ENCODE measurements around the gene IRAK1. TPM values are rescaled to one million over a fixed set of nuclear protein-coding genes. Genes with fewer than 3 reads are reported as not detected.

The IRAK1 gene
- total RNA-seq, 1 experiment from 2014 or later = 92.3 TPM

- H3K36me3 ChIP-seq (ENCODE audit: control insufficient read depth in 1 of 2, insufficient read depth in 2 of 2, low read length in 2 of 2) = no peaks in the 10 kb centered on the region; a peak in 1 of 4 replicates
- H3K9me3 ChIP-seq (ENCODE audit: control insufficient read depth in 1 of 2, insufficient read depth in 1 of 2, low read depth in 1 of 2, low read length in 2 of 2) = no peaks in the 10 kb centered on the region
- BruUV-seq (replicated peaks) = no TSS peak
- POLR2A ChIA-PET = no interaction called here
- H3K4me3 ChIP-seq (replicated peaks in 1 of 2; ENCODE audit: low read depth in 1 of 2, low read length in 2 of 2) = no peak overlapping the region
- intact Hi-C loops (cut with micrococcal nuclease) = no loop called here
- no peak for ATAC-seq
- H3K4me1 ChIP-seq (ENCODE audit: control insufficient read depth in 1 of 2, insufficient read depth in 2 of 2, low read length in 2 of 2) = no peaks in the 10 kb centered on the region
- H2AFZ ChIP-seq (ENCODE audit: low read depth, low read length, poor library complexity, severe bottlenecking) = no peak overlapping the region
- no peak overlapping the region for H3K4me2 ChIP-seq (ENCODE audit: low read length)
- H3K79me2 ChIP-seq (ENCODE audit: insufficient read depth, low read length) = peaks cover 12% of the 10 kb centered on the region; the same call in 1 of the 2 replicates
- TF ChIP-seq RAD21 (IDR thresholded peaks at IDR 0.05; ENCODE audit: low read depth) (no peak), REST (IDR thresholded peaks at IDR 0.05; ENCODE audit: low read depth) (no peak), ZNF274 (IDR thresholded peaks at IDR 0.05; ENCODE audit: low read depth, low read length) (no peak), POLR2A (IDR thresholded peaks at IDR 0.05; ENCODE audit: borderline replicate concordance, extremely low read depth, insufficient read depth, insufficient read length) (no peak), SRF (IDR thresholded peaks at IDR 0.05; ENCODE audit: low read depth) (no peak), SP1 (IDR thresholded peaks at IDR 0.05; ENCODE audit: low read depth) (no peak), MAX (IDR thresholded peaks at IDR 0.05) (no peak), CEBPB (IDR thresholded peaks at IDR 0.05; ENCODE audit: low read depth) (no peak), ZFX (IDR thresholded peaks at IDR 0.05) (no peak), ATF3 (IDR thresholded peaks at IDR 0.05) (no peak), YY1 (IDR thresholded peaks at IDR 0.05; ENCODE audit: extremely low read depth, insufficient replicate concordance, low read depth, low read length) (no peak), TCF7L2 (IDR thresholded peaks at IDR 0.05; ENCODE audit: borderline replicate concordance, extremely low read depth, insufficient read depth, insufficient read length) (no peak), CBX3 (IDR thresholded peaks at IDR 0.05; ENCODE audit: low read depth) (no peak), EZH2 (IDR thresholded peaks at IDR 0.05) (no peak), CTCF (IDR thresholded peaks at IDR 0.05 in 2 of 3, conservative IDR thresholded peaks at IDR 0.05 in 1 of 3; ENCODE audit: borderline replicate concordance in 1 of 3, insufficient read depth in 1 of 3, low read depth in 2 of 3, low read length in 2 of 3) (no peak), ELF1 (IDR thresholded peaks at IDR 0.05; ENCODE audit: borderline replicate concordance, low read depth) (no peak), POLR2AphosphoS5 (IDR thresholded peaks at IDR 0.05; ENCODE audit: low read depth, low read length) (no peak), ZBTB33 (IDR thresholded peaks at IDR 0.05; ENCODE audit: extremely low read depth, insufficient replicate concordance, low read length) (no peak)
- H3K9me2 ChIP-seq (ENCODE audit: insufficient read depth) = no peaks in the 10 kb centered on the region
- CTCF ChIA-PET = no interaction called here
- RAD21 ChIA-PET (ENCODE audit: low non-redundant PET in 1 of 2, low total read pairs in 2 of 2, uncharacterized antibody in 2 of 2, unreplicated experiment in 2 of 2) = no interaction called here
- H3K27me3 ChIP-seq (ENCODE audit: insufficient read depth, low read length) = no peaks in the 10 kb centered on the region
- no peak for DNase-seq (ENCODE audit: low read depth, low spot score)
- H3K27ac ChIP-seq (ENCODE audit: low read depth, low read length) = no peak overlapping the region
- no peaks in the 10 kb centered on the region for H4K20me1 ChIP-seq (ENCODE audit: insufficient read depth)
- H3K9ac ChIP-seq (ENCODE audit: low read length) = no peak overlapping the region
Measured at GRCh38 chrX:154036513-154036912, 16.8 kb upstream of the IRAK1 start.
